Esophagus squamous epithelium (tissue), 5 donors: Measurements from ENCODE around the gene RPL18A. TPM values are rescaled to one million over a fixed set of nuclear protein-coding genes. Genes with fewer than 3 reads are reported as not detected.

ENCODE experiments used
- DNase-seq: peaks from one replicate; lab custom pipeline; 2025; lab: John Stamatoyannopoulos, UW
- H3K27ac ChIP-seq, 4 donors: fragments of 200-600 bp; sonication (generic); one replicate each; pipeline ENCODE4 v1.5.1; 2016 to 2019; ENCODE audit warnings: mild to moderate bottlenecking in 1 of 4
- H3K27me3 ChIP-seq, 4 donors: fragments of 200-600 bp; sonication (generic); 1 replicate in 3 of 4; 2 replicates in 1 of 4; pipeline versions ENCODE4 v1.5.1 to v1.6.0; 2017 to 2021; ENCODE audit warnings: antibody characterized with exemption in 1 of 4
- H3K36me3 ChIP-seq, 3 donors: fragments of 200-600 bp; sonication (generic); one replicate each; pipeline ENCODE4 v1.5.1; 2016 to 2019
- H3K4me1 ChIP-seq, 3 donors: fragments of 200-600 bp; sonication (generic); one replicate each; pipeline ENCODE4 v1.5.1; 2017 to 2019
- H3K4me3 ChIP-seq, 4 donors: fragments of 200-600 bp; sonication (generic); 1 replicate in 3 of 4; 2 replicates in 1 of 4; pipeline ENCODE4 v1.5.1; 2016 to 2019; ENCODE audit warnings: mild to moderate bottlenecking in 2 of 4, moderate library complexity in 1 of 4
- H3K9me3 ChIP-seq, 3 donors: fragments of 200-600 bp; sonication (generic); one replicate each; pipeline ENCODE4 v1.5.1; 2016 to 2019
- POLR2A ChIP-seq, 4 donors: fragments of 450-650 bp; IDR thresholded peaks; one replicate each; pipeline ENCODE4 v1.6.1; 2017; ENCODE audit warnings: antibody characterized with exemption in 4 of 4, mild to moderate bottlenecking in 4 of 4, moderate library complexity in 3 of 4
- WGBS, 2 donors: methylation state at CpG; one replicate each; pipeline ENCODE4 v1.1.5; 2018; 5-methylcytosine and 5-hydroxymethylcytosine counted together
- intact Hi-C: fragments of 100-400 bp; cut with DNase I; formaldehyde crosslinking; loops from one replicate; pipeline ENCODE4 v1.15.0; 2022
- total RNA-seq, 4 donors: library from RNA; depleted of rRNA; stranded (reverse); fragments of >200 nt; gene quantifications; one replicate each; pipeline ENCODE4 v1.1.0, GENCODE V29; 2016
- TF ChIP-seq, protein P1 (sequence below), 6 experiments: fragments of 450-650 bp in 4 of 6; fragments of 200-600 bp in 2 of 6; sonication (generic) in 2 of 6; IDR thresholded peaks; one replicate each; pipeline ENCODE4 v1.5.1; 2016 to 2019; ENCODE audit warnings: antibody characterized with exemption in 6 of 6, mild to moderate bottlenecking in 4 of 6, moderate library complexity in 4 of 6
- donor health status: DM: yes; HTN: yes; CAD: no.

Gene RPL18A
- total RNA-seq, 4 donors from 2014 or later: 1,080 to 2,192 (median 1,622) TPM

GRCh38 chr19:17830567-17831418, 28.9 kb upstream of the RPL18A start:
- TF ChIP-seq, protein P1, sequence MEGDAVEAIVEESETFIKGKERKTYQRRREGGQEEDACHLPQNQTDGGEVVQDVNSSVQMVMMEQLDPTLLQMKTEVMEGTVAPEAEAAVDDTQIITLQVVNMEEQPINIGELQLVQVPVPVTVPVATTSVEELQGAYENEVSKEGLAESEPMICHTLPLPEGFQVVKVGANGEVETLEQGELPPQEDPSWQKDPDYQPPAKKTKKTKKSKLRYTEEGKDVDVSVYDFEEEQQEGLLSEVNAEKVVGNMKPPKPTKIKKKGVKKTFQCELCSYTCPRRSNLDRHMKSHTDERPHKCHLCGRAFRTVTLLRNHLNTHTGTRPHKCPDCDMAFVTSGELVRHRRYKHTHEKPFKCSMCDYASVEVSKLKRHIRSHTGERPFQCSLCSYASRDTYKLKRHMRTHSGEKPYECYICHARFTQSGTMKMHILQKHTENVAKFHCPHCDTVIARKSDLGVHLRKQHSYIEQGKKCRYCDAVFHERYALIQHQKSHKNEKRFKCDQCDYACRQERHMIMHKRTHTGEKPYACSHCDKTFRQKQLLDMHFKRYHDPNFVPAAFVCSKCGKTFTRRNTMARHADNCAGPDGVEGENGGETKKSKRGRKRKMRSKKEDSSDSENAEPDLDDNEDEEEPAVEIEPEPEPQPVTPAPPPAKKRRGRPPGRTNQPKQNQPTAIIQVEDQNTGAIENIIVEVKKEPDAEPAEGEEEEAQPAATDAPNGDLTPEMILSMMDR (IDR thresholded peaks at IDR 0.05): no peak
- no peak for TF ChIP-seq POLR2A (IDR thresholded peaks at IDR 0.05)
- H3K27ac ChIP-seq: no peak overlapping the region
- H3K9me3 ChIP-seq: no peaks in the 10 kb centered on the region
- intact Hi-C loops: no loop called here
- peaks cover 0 to 21% (median 10%) of the 10 kb centered on the region in 3 donors for H3K4me1 ChIP-seq
- peaks cover 0 to 34% (median 0%) of the 10 kb centered on the region in 3 donors for H3K36me3 ChIP-seq
- DNase-seq: no peak
- WGBS, 2 donors: 27 to 70% methylated on average over 19 to 35 of the region's 50 CpGs
- peak overlapping the region in 3 of 4 donors; percentile 33 to 52 (median 35) for H3K4me3 ChIP-seq
- H3K27me3 ChIP-seq: peaks cover 0 to 51% (median 0%) of the 10 kb centered on the region in 4 donors

GRCh38 chr19:17831419-17831888, 28.3 kb upstream of the RPL18A start:
- intact Hi-C loops: no loop called here
- WGBS, 2 donors: 55 to 67% methylated on average over 1 to 2 of the region's 25 CpGs
- Histone ChIP-seq H3K36me3 (peaks cover 0 to 35% (median 0%) of the 10 kb centered on the region in 3 donors), H3K4me1 (peaks cover 0 to 21% (median 10%) of the 10 kb centered on the region in 3 donors), H3K27me3 (peaks cover 0 to 50% (median 0%) of the 10 kb centered on the region in 4 donors), H3K27ac (no peak overlapping the region), H3K9me3 (no peaks in the 10 kb centered on the region), H3K4me3 (peak overlapping the region in 3 of 4 donors; percentile 31 to 52 (median 35))
- DNase-seq: no peak
- TF ChIP-seq, protein P1 (IDR thresholded peaks at IDR 0.05): no peak
- TF ChIP-seq POLR2A (IDR thresholded peaks at IDR 0.05): no peak

DNA sequence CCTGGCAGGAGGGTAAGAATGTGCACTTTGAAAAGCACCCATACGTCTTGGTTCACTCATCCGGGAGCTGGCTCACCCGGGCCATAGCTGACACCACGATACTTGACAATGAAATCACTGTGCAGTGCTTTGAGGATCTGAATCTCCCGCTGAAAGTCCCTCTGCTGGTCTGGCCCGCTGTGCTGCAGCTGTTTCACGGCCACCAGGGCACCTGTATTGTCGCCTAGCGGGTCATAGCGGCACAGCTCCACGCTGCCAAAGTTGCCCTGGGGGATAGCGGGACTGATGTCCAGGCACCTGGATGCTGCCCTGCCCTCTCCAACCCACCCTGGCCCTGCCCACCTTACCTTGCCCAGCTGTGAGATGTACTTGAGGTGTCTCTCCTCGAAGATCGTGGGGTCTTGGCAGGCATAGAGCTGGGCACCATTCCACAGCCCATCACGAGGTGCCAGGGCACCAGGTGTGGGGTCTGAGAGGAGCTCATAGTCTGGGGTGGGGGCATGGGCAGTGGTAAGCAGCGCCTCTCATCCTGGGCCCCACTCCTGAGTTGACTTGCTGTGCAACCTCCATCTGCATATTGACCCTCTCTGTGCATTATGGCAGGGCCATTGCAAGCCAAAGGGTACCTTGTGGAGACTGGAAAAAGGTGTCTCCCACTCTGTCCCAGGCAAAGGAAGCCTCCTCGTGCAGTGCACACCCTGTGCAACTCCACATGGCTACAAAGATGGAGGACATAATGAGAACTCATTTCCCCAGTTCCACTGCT, 27.1 kb upstream of the RPL18A start:
- Histone ChIP-seq H3K27ac (no peak overlapping the region), H3K27me3 (peaks cover 0 to 46% (median 0%) of the 10 kb centered on the region in 4 donors), H3K36me3 (peaks cover 0 to 36% (median 0%) of the 10 kb centered on the region in 3 donors), H3K9me3 (no peaks in the 10 kb centered on the region), H3K4me3 (no peak overlapping the region), H3K4me1 (peaks cover 0 to 21% (median 10%) of the 10 kb centered on the region in 3 donors)
- TF ChIP-seq POLR2A (IDR thresholded peaks at IDR 0.05): no peak
- TF ChIP-seq, protein P1 (IDR thresholded peaks at IDR 0.05): no peak
- DNase-seq: no peak
- intact Hi-C loops: no loop called here
- 71 to 83% methylated on average over 7 to 9 of the region's 17 CpGs for WGBS, 2 donors

GRCh38 chr19:17834350-17835181, 25.1 kb upstream of the RPL18A start:
- Histone ChIP-seq H3K36me3 (peaks cover 0 to 48% (median 0%) of the 10 kb centered on the region in 3 donors), H3K9me3 (no peaks in the 10 kb centered on the region), H3K4me1 (peaks cover 0 to 21% (median 10%) of the 10 kb centered on the region in 3 donors), H3K4me3 (no peak overlapping the region), H3K27me3 (peaks cover 0 to 40% (median 0%) of the 10 kb centered on the region in 4 donors), H3K27ac (no peak overlapping the region)
- TF ChIP-seq, protein P1 (IDR thresholded peaks at IDR 0.05): no peak
- TF ChIP-seq POLR2A (IDR thresholded peaks at IDR 0.05): no peak
- WGBS, 2 donors: 67 to 80% methylated on average over 2 to 9 of the region's 27 CpGs
- intact Hi-C loops: no loop called here
- no peak for DNase-seq
